ENCODE measurements around the gene P2RY12.
A peak's percentile ranks its signal among the peaks of the same experiment; 100 is the strongest.

DNA sequence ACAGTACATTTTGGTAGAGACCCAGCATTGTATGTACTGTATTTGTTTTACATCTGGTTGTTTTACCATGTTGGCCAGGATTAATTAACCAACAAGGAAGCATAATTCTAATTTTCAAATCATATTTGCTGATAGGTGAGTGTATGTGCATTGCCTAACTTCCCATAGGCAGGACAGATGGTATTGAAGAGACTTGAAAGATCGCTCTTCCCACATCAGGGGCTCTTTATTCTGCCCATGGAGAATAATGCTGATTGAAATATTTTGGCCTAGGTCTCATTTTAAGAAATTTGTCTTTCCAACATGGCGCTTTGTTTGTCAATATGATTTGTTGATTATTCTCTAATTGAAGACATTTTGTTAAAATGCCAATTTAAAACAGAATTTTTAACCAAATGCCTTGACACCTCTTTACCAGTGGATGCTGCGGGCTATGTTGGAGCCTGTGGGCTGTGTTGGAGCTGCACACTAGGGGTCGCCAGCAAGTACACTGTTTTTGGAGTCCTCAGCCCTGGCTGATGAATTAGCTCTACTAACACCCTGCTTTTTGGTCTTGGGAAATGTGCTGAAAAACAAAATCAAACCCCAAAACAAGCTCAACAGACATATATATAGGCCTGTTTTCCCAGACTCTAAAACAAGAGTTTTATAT lies 5.3 kb downstream of the P2RY12 start:
- TF ChIP-seq CTCF (IDR thresholded peaks at IDR 0.05; ENCODE audit: low read depth, low read length) (peak; percentile 88), EZH2phosphoT487 (IDR thresholded peaks at IDR 0.05; ENCODE audit: low read depth) (no peak)

All from OCI-LY3 (cell line).